OCI-LY1 (cell line): ENCODE measurements around the gene DCAF15.

Experiments used
- H2AFZ ChIP-seq: fragments of 200-600 bp; sonication (generic), shearing (Covaris generic); 2 replicates; pipeline ENCODE4 v1.6.0; 2014; ENCODE audit warnings: antibody characterized with exemption, mild to moderate bottlenecking, low read length
- H3F3A ChIP-seq: fragments of 200-600 bp; sonication (generic), shearing (Covaris generic); 2 replicates; pipeline ENCODE4 v1.6.0; 2014; ENCODE audit warnings: mild to moderate bottlenecking, antibody characterized with exemption, low read length, moderate library complexity; ENCODE audit not compliant: insufficient read depth
- H3K27ac ChIP-seq: fragments of 200-600 bp; sonication (generic); 2 replicates; pipeline ENCODE4 v1.5.1; 2014; ENCODE audit warnings: low read length, mixed run types, mild to moderate bottlenecking, low read depth; ENCODE audit not compliant: poor library complexity, severe bottlenecking
- H3K27me3 ChIP-seq: fragments of 200-600 bp; sonication (generic); 2 replicates; pipeline ENCODE4 v1.6.0; 2014; ENCODE audit warnings: antibody characterized with exemption, mild to moderate bottlenecking, low read length, moderate library complexity; ENCODE audit not compliant: insufficient read depth
- H3K36me3 ChIP-seq: fragments of 200-600 bp; sonication (generic); 2 replicates; pipeline ENCODE4 v1.6.1; 2014; ENCODE audit warnings: mild to moderate bottlenecking, antibody characterized with exemption, low read length, moderate library complexity, mixed read lengths; ENCODE audit not compliant: insufficient read depth
- H3K4me1 ChIP-seq: fragments of 200-600 bp; sonication (generic); 2 replicates; pipeline ENCODE4 v1.5.1; 2014; ENCODE audit warnings: mild to moderate bottlenecking, low read length, moderate library complexity; ENCODE audit not compliant: insufficient read depth, severe bottlenecking
- H3K4me2 ChIP-seq: fragments of 200-600 bp; sonication (generic), shearing (Covaris generic); 2 replicates; pipeline ENCODE4 v1.6.1; 2014; ENCODE audit warnings: low read length
- H3K4me3 ChIP-seq: fragments of 200-600 bp; sonication (generic); 2 replicates; pipeline ENCODE4 v1.5.1; 2014; ENCODE audit warnings: low read length, low read depth, mild to moderate bottlenecking, mixed read lengths; ENCODE audit not compliant: poor library complexity, severe bottlenecking
- H3K79me2 ChIP-seq: fragments of 200-600 bp; shearing (Covaris generic); 2 replicates; pipeline ENCODE4 v1.6.1; 2016; ENCODE audit warnings: mixed run types, low read length, mixed read lengths; ENCODE audit not compliant: insufficient read depth
- H3K9ac ChIP-seq: fragments of 200-600 bp; sonication (generic), shearing (Covaris generic); 2 replicates; pipeline ENCODE4 v1.6.1; 2014; ENCODE audit warnings: mild to moderate bottlenecking, low read length, mixed read lengths
- H3K9me2 ChIP-seq: fragments of 200-600 bp; sonication (generic), shearing (Covaris generic); 2 replicates; pipeline ENCODE4 v1.6.1; 2014; ENCODE audit warnings: low read depth, mild to moderate bottlenecking, low read length, mixed read lengths
- H3K9me3 ChIP-seq: fragments of 200-600 bp; shearing (Covaris generic); 2 replicates; pipeline ENCODE4 v1.6.1; 2014; ENCODE audit warnings: low read length, mixed read lengths
- H4K20me1 ChIP-seq: fragments of 200-600 bp; sonication (generic), shearing (Covaris generic); 2 replicates; pipeline ENCODE4 v1.6.0; 2016; ENCODE audit warnings: mild to moderate bottlenecking, low read length; ENCODE audit not compliant: insufficient read depth
- EZH2 ChIP-seq: fragments of 200-600 bp; sonication (generic), shearing (Covaris generic); IDR thresholded peaks from 2 replicates; pipeline ENCODE4 v1.8.0; 2017; ENCODE audit warnings: borderline replicate concordance, mixed run types, mild to moderate bottlenecking, antibody characterized with exemption, low read length, moderate library complexity, mixed read lengths
- TF ChIP-seq, protein P1 (sequence below): fragments of 200-600 bp; sonication (generic), shearing (Covaris generic); IDR thresholded peaks from 2 replicates; pipeline ENCODE4 v1.5.1; 2017; ENCODE audit warnings: mild to moderate bottlenecking, antibody characterized with exemption, low read length, moderate library complexity, mixed read lengths

DCAF15 gene

DNA sequence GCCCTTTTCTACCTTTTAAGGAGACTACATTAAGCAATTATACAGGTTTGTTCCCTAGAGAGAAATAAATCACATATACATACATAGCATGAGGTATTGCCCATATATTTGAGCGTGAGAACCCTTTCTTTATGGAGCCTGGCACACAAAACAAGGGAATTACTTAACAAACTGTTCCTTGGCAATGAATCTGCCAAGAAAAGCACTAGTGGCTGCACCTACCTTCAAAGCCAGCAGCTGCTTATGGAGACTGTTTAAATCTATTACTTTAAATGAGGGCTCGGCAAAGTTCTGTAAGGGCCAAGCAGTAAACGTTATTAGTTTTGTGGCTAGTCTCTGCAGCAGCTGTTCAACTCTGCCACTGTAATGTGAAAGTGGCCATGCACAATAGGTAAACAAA is 46.8 kb downstream of the DCAF15 start:
- TF ChIP-seq, protein P1, sequence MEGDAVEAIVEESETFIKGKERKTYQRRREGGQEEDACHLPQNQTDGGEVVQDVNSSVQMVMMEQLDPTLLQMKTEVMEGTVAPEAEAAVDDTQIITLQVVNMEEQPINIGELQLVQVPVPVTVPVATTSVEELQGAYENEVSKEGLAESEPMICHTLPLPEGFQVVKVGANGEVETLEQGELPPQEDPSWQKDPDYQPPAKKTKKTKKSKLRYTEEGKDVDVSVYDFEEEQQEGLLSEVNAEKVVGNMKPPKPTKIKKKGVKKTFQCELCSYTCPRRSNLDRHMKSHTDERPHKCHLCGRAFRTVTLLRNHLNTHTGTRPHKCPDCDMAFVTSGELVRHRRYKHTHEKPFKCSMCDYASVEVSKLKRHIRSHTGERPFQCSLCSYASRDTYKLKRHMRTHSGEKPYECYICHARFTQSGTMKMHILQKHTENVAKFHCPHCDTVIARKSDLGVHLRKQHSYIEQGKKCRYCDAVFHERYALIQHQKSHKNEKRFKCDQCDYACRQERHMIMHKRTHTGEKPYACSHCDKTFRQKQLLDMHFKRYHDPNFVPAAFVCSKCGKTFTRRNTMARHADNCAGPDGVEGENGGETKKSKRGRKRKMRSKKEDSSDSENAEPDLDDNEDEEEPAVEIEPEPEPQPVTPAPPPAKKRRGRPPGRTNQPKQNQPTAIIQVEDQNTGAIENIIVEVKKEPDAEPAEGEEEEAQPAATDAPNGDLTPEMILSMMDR, result no peak
- TF ChIP-seq EZH2, result no peak
- 0 out of 2 replicates have a peak, but pooled peaks cover 7% of the 10 kb centered on the region for H3K9me3 ChIP-seq
- no peaks in the 10 kb centered on the region for H3K79me2 ChIP-seq
- no peaks in the 10 kb centered on the region for H3F3A ChIP-seq
- H3K9me2 ChIP-seq, result no peaks in the 10 kb centered on the region
- no peak overlapping the region for H3K9ac ChIP-seq
- no peaks in the 10 kb centered on the region for H3K27me3 ChIP-seq
- H2AFZ ChIP-seq, result no peak overlapping the region
- no peaks in the 10 kb centered on the region for H4K20me1 ChIP-seq
- H3K36me3 ChIP-seq, result peaks cover 8% of the 10 kb centered on the region
- H3K4me3 ChIP-seq, result no peak overlapping the region
- H3K4me1 ChIP-seq, result peaks cover 32% of the 10 kb centered on the region
- no peak overlapping the region for H3K27ac ChIP-seq
- no peak overlapping the region for H3K4me2 ChIP-seq

DNA sequence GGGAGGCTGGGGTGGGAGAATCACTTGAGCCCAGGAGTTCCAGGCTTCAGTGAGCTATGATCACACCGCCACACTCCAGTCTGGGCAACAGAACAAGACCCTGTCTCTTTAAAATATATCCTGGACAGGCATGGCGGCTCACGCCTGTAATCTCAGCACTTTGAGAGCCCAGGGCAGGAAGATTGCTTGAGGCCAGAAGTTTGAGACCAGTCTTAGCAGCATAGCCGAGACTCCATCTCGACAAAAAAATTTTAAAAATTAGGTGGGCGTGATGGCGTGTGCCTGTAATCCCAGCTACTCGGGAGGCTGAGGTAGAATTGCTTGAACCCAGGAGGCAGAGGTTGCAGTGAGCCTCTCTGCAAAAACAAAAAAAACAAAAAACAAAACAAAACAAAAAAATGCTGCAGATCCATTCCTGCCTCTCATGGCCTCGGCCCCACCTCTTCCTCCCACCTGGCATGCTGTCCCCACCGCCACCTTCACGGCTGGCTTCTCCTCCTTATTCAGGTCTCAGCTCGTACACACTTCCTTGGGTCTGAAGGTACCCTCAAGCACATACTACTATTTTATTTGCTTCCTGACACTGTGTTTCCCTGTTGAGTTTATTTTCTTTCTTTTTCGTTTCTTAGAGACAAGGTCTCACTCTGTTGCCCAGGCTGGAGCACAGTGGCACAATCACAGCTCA is 48.5 kb downstream of the DCAF15 start:
- no peaks in the 10 kb centered on the region for H3K27me3 ChIP-seq
- H3K4me2 ChIP-seq, result no peak overlapping the region; the same call in 1 of the 2 replicates
- 0 out of 2 replicates have a peak, but pooled peaks cover 7% of the 10 kb centered on the region for H3K9me3 ChIP-seq
- H2AFZ ChIP-seq, result no peak overlapping the region
- H3K36me3 ChIP-seq, result peaks cover 8% of the 10 kb centered on the region
- H3K4me3 ChIP-seq, result no peak overlapping the region
- H3K27ac ChIP-seq, result peak overlapping the region; percentile 29
- H3K9ac ChIP-seq, result no peak overlapping the region; the same call in 1 of the 2 replicates
- H3K79me2 ChIP-seq, result no peaks in the 10 kb centered on the region
- no peaks in the 10 kb centered on the region for H3K9me2 ChIP-seq
- no peaks in the 10 kb centered on the region; the same call in 1 of the 2 replicates for H3F3A ChIP-seq
- H4K20me1 ChIP-seq, result no peaks in the 10 kb centered on the region
- TF ChIP-seq, protein P1, result no peak
- no peak for TF ChIP-seq EZH2
- peaks cover 47% of the 10 kb centered on the region for H3K4me1 ChIP-seq

DNA sequence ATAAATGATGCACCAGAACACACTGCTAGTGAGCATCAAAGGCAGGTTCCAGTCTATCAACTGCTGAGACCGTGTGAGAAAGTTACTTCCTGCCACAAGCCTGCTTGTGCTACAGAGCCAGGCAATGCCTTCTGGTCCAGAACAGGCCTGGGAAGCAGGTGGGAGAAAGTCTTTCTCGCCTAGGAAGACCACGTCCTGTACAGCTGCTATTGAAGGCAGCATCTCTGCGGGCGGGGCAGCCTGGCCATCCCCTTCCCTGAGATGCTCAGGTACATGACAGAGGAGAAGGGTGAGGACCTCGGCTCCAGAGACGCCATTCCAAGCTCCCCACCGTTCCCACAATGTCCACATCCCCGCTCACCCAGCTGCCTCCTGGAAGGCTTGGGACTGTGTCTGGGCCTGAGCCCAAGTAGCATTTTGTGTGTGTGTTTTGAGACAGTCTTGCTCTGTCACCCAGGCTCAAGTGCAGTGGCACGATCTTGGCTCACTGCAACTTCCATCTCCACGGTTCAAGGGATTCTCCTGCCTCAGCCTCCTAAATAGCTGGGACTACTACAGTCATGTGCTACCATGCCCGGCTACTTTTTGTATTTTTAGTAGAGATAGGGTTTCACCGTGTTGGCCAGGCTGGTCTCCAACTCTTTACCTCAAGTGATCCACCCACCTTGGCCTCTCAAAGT is 50.4 kb downstream of the DCAF15 start:
- peaks cover 52% of the 10 kb centered on the region for H3K4me1 ChIP-seq

More for the DNA sequence above, 50.4 kb downstream of the DCAF15 start:
- Histone ChIP-seq H3K36me3 (peaks cover 8% of the 10 kb centered on the region), H3K4me2 (peak overlapping the region; percentile 33), H3F3A (no peaks in the 10 kb centered on the region; the same call in 1 of the 2 replicates), H2AFZ (peak overlapping the region; percentile 0; the same call in 1 of the 2 replicates), H3K27ac (peak overlapping the region; percentile 92), H3K79me2 (no peaks in the 10 kb centered on the region), H3K9me2 (no peaks in the 10 kb centered on the region), H4K20me1 (no peaks in the 10 kb centered on the region), H3K27me3 (no peaks in the 10 kb centered on the region), H3K9me3 (0 out of 2 replicates have a peak, but pooled peaks cover 7% of the 10 kb centered on the region), H3K4me3 (peak overlapping the region; percentile 10), H3K9ac (peak overlapping the region; percentile 51)
- TF ChIP-seq, protein P1, result no peak
- no peak for TF ChIP-seq EZH2
